RWPE2 (cell line): ENCODE data around the gene ARHGAP4.

ENCODE experiments used
- ATAC-seq: fragments of 200-7000 bp; cut with Tn5 transposase; 3 replicates; pipeline ENCODE4 v1.9.1; 2021; ENCODE audit warnings: low read depth
- DNase-seq: peaks from one replicate; pipeline ENCODE4 v3.0.0-alpha.2; 2020; ENCODE audit warnings: low spot score
- H3K27ac ChIP-seq: fragments of 450-650 bp; 2 replicates; pipeline ENCODE4 v1.5.1; 2017; ENCODE audit warnings: mild to moderate bottlenecking; ENCODE audit not compliant: poor library complexity, severe bottlenecking
- H3K27me3 ChIP-seq: fragments of 250-450 bp; sonication (Bioruptor Pico); 2 replicates; pipeline ENCODE4 v1.5.1; 2021; ENCODE audit warnings: mild to moderate bottlenecking, moderate library complexity; ENCODE audit not compliant: insufficient read depth, poor library complexity, severe bottlenecking
- H3K36me3 ChIP-seq: fragments of 250-450 bp; sonication (Bioruptor Pico); 2 replicates; pipeline ENCODE4 v1.5.1; 2020; ENCODE audit warnings: low read depth, mild to moderate bottlenecking, moderate library complexity
- H3K4me1 ChIP-seq: fragments of 250-450 bp; sonication (Bioruptor Pico); 2 replicates; pipeline ENCODE4 v1.5.1; 2021; ENCODE audit warnings: mild to moderate bottlenecking, moderate library complexity; ENCODE audit not compliant: insufficient read depth, poor library complexity, severe bottlenecking
- H3K4me3 ChIP-seq: fragments of 250-450 bp; sonication (Bioruptor Pico); 2 replicates; pipeline ENCODE4 v1.5.1; 2021; ENCODE audit warnings: mild to moderate bottlenecking, moderate library complexity; ENCODE audit not compliant: severe bottlenecking
- H3K9me3 ChIP-seq: fragments of 250-450 bp; sonication (Bioruptor Pico); 2 replicates; pipeline ENCODE4 v1.5.1; 2021; ENCODE audit warnings: mild to moderate bottlenecking, moderate library complexity; ENCODE audit not compliant: severe bottlenecking
- TF ChIP-seq, protein P1 (sequence below): fragments of 450-650 bp; IDR thresholded peaks from one replicate; pipeline ENCODE4 v1.5.1; 2017; ENCODE audit warnings: mild to moderate bottlenecking, moderate library complexity; ENCODE audit not compliant: poor library complexity, severe bottlenecking

Gene ARHGAP4

DNA sequence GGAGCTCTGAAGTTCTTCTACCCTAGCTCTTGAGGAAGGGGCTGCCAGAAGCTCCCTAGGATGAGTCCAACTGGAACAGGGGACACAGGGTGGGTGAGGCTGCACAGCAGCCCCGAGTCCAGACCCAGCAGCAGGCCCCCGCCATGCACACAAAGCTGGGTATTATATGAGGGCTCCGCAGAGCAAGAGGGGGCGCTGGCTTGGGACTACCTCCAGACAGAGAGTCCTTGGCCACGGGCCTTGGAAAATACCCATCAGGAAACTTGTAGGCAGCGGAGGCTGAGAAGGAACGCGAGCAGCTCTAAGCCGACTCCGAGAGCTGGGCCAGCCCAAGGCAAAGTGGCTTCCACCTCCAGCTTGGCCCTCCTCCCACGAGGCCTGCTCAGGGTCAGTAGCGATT, 37.5 kb upstream of the ARHGAP4 start:
- TF ChIP-seq, protein P1, sequence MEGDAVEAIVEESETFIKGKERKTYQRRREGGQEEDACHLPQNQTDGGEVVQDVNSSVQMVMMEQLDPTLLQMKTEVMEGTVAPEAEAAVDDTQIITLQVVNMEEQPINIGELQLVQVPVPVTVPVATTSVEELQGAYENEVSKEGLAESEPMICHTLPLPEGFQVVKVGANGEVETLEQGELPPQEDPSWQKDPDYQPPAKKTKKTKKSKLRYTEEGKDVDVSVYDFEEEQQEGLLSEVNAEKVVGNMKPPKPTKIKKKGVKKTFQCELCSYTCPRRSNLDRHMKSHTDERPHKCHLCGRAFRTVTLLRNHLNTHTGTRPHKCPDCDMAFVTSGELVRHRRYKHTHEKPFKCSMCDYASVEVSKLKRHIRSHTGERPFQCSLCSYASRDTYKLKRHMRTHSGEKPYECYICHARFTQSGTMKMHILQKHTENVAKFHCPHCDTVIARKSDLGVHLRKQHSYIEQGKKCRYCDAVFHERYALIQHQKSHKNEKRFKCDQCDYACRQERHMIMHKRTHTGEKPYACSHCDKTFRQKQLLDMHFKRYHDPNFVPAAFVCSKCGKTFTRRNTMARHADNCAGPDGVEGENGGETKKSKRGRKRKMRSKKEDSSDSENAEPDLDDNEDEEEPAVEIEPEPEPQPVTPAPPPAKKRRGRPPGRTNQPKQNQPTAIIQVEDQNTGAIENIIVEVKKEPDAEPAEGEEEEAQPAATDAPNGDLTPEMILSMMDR: no peak
- no peaks in the 10 kb centered on the region for H3K9me3 ChIP-seq
- DNase-seq: no peak
- no peaks in the 10 kb centered on the region for H3K4me1 ChIP-seq
- no peak overlapping the region for H3K27ac ChIP-seq
- H3K4me3 ChIP-seq: no peak overlapping the region
- no peak for ATAC-seq
- H3K27me3 ChIP-seq: no peaks in the 10 kb centered on the region
- H3K36me3 ChIP-seq: peaks cover 54% of the 10 kb centered on the region

DNA sequence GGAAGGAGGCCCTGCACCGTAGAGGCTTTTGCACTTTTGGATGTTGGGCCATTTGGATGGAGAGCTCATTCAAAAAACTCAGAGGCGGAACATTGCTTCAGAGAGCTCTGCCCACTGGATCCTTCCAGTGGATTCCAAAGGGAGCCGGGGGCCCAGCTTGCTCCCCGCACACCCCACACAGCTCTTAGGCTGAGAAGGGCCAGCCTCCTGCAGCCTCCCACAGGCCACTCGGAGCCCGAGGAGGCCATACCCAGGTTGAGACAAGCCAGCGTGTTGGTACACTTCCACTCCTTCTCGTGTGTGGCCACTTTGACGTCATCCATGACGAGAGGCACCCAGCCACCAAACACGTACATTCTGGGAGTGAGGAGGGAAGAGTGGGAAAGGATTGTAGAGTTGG, 35.2 kb upstream of the ARHGAP4 start:
- Histone ChIP-seq H3K4me3 (no peak overlapping the region), H3K9me3 (no peaks in the 10 kb centered on the region), H3K4me1 (no peaks in the 10 kb centered on the region), H3K27ac (no peak overlapping the region), H3K27me3 (no peaks in the 10 kb centered on the region), H3K36me3 (peaks cover 52% of the 10 kb centered on the region)
- ATAC-seq (no peak), DNase-seq (no peak)
- TF ChIP-seq, protein P1: no peak

DNA sequence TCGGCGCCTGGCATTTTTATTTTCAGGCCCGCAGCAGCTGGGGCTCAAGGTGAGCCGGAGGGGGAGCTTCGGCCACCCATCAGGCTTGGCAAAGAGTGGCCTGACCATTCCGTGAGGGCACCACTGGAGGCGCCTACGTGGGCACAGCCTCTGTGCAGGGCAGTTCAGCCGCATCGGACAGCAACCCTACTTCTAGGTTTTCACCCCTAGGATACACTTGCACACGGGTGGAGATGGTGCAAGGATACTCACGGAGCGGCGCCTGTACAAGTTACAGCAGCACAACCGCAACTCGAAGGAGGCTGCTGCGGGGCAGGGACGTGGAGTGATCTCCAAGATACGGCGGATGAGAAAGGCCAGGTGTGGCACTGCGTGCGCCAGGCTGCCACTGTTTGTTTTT, 34.7 kb upstream of the ARHGAP4 start:
- H3K27ac ChIP-seq: no peak overlapping the region
- no peak overlapping the region for H3K4me3 ChIP-seq
- H3K4me1 ChIP-seq: no peaks in the 10 kb centered on the region
- no peaks in the 10 kb centered on the region for H3K9me3 ChIP-seq
- H3K27me3 ChIP-seq: no peaks in the 10 kb centered on the region
- DNase-seq (no peak), ATAC-seq (no peak)
- peaks cover 56% of the 10 kb centered on the region for H3K36me3 ChIP-seq
- TF ChIP-seq, protein P1: no peak

DNA sequence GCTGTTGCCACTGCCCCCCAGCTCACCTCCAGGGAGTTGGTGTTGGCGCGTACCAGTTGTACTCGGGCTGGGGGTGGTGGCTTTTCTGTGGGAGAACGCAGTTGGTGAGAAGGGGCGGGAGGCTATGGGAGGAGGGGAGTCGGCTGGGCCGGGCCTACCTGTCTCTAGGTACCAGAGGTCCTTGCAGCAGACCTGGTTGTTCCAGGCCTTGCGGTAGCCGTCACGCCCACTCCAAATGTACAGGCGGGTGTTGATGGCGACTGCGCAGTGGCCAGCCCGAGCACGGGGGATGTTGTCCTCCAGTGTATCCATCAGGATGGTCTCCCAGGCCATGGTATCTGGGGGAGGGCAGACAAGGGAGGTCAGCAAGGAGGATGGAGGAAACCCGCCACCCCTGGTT, 34.0 kb upstream of the ARHGAP4 start:
- Histone ChIP-seq H3K27ac (no peak overlapping the region), H3K9me3 (no peaks in the 10 kb centered on the region), H3K4me3 (no peak overlapping the region), H3K27me3 (no peaks in the 10 kb centered on the region), H3K36me3 (peaks cover 56% of the 10 kb centered on the region), H3K4me1 (no peaks in the 10 kb centered on the region)
- TF ChIP-seq, protein P1: no peak
- ATAC-seq (no peak), DNase-seq (no peak)

DNA sequence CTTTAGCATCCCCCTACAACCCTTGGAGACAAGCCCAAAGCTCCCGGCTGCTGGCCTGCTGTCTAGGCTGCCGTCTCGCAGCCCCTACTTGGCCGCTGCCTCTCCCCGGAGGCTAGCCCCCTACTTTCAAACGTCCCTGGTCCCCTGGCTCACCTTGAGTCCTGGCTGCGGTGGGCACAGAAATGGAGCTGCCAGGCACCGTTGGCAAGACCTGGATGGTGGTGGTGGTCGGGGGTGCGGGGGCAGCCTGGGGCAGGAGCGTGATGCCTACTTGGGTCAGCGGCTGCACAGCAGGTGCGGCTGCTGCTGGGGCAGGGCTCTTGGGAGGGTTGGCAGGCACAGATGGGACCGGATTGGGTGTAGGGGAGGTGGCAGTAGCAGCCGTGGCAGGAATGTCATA, 33.6 kb upstream of the ARHGAP4 start:
- H3K4me1 ChIP-seq: no peaks in the 10 kb centered on the region
- H3K27me3 ChIP-seq: no peaks in the 10 kb centered on the region
- TF ChIP-seq, protein P1: no peak
- DNase-seq: no peak
- peaks cover 56% of the 10 kb centered on the region for H3K36me3 ChIP-seq
- H3K27ac ChIP-seq: no peak overlapping the region
- H3K9me3 ChIP-seq: no peaks in the 10 kb centered on the region
- no peak overlapping the region for H3K4me3 ChIP-seq
- ATAC-seq: no peak
